OCI-M2 (cell line): Measurements from ENCODE around the gene PPFIBP1.
"Not testable (repeated sequence)": the region's sequence is repeated elsewhere in the genome, so short reads cannot be mapped to it uniquely, and the experiment has no call there.

Source experiments
- DNase-seq: peaks from one replicate; lab custom pipeline; 2025; ENCODE audit not compliant: unreplicated experiment; lab: John Stamatoyannopoulos, UW

PPFIBP1 gene

DNA sequence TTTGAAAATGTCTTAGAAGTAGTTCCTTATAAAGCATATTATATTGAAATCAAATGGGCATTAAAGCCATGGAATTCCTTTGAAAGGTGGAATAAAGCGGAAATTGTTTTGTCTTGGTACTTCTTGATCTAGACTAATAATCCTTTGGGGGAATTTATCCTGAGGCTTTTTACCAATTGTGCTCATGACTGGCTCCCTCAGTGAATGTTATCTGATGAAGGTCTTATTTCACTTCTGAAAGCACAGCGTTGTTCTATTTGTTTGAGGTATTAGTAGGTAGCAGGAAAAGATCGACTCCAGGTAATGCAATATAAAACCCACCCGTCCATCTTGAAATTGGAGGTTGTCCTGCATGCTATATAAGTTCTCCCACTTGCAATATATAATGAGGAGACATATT, 64.8 kb downstream of the PPFIBP1 start:
- DNase-seq, result no peak

DNA sequence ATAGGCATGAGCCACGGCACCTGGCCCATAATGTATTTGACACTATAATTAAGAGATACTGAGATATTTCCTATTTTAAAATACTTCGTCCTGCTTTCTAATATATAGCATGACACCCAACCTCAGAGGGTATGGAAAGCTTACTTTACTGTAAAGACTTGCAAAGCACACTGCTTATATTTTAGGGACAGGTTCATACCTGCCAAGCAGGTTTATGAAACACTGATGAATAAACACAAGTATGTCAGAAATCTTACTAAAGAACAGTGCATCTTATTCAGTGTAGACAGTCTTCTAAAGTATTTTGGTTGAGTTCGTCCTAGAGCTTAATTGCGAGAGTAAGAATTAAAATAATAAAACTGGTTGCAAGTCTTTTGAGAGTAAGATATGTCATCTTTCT, 65.4 kb downstream of the PPFIBP1 start:
- DNase-seq, result no peak

- DNase-seq, result not testable (repeated sequence)
These were observed 67.7 kb downstream of the PPFIBP1 start for GRCh38 chr12:27591698-27592097.

- DNase-seq, result no peak
These were observed 68.5 kb downstream of the PPFIBP1 start for GRCh38 chr12:27592548-27592947.

DNA sequence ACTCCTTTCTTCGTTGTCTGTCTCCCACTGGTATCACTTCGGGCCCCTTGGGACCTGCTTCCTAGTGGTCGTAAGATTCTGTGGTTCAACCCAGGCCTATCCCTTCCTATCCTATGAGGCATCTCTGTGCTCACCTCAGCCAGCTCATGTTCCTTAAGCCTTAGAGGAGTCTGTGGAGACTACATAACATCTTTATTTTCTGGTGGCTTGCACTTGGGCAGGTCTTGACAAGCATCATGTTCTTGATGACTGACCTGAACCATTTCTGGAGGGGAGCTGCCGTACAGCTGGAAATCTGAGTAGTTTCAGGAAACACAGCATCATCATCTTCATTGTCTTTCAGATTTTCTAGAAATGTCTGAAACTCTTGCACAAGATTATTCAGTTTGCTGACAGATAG, 69.3 kb downstream of the PPFIBP1 start:
- no peak for DNase-seq

DNA sequence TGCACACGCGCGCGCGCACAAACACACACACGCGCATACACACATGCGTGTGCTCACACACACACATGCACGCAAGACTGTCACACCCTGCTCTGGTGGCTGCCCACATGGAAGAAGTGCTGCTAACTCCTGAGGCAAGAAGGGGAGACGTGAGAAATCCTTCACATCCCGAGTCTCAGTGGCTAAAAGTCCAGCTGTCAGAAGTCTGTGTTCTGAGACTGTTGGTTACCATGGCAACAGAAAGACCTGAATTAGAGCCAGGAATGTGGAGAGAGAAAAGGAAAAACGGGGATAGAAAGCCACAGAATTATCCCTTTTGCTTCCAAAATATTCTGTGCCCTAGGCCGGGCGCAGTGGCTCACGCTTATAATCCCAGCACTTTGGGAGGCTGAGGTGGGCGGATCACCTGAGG, 71.2 kb downstream of the PPFIBP1 start:
- no peak for DNase-seq

DNA sequence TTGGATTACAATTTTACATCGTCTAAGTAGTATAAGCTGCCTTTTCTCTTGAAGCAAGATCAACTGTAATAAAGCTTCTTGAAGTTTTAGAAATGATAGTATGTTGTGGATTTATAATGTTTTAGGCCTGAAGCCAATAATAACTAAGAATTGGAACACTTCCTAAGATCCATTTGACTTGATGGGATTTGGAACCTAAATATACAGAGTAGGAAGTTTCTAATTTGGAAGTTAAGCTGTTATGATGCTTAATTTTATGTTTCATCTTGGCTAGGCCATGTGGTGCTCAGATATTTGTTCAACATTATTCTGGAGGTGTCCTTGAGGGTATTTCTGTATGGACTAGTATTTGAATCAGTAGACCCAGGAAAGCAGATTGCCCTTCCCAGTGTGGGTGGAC, 74.9 kb downstream of the PPFIBP1 start:
- DNase-seq, result not testable (repeated sequence)

DNA sequence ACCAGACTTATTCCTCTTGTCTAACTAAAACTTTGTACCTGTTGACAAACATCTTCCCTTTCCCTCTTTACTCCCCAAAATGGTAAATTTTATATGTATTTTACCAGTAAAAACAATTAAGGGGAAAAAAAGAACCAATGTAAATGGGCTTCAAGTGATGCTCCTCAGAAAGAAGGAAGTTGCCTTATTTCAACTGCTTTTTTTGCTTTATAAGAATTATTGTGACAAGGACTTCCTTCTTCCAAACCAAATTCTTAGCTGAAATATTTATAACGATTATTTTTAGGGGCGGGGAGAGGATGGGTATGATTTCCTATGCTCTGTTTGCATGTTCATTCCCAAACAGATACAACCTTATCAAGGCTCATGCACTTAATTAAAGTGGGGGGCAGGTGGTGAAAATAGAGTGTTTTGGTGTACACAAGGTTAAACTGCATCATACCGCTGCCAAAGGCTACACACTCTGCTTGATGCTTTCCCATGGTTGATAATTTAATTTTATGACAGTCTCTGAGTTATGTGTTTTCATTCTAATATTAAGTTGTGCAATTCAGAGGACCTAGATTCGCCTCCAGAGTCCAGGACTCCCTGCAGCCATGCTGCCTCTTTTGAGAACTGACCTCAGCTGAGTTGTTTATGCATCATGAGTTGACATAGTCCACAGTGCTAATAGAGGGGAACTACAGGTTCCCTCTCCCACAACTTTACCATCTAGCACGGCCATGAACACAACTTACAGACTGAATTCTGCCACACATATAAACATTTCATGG, 77.2 kb downstream of the PPFIBP1 start:
- DNase-seq, result not testable (repeated sequence)

GRCh38 chr12:27602516-27602915, 78.5 kb downstream of the PPFIBP1 start:
- DNase-seq, result no peak

DNA sequence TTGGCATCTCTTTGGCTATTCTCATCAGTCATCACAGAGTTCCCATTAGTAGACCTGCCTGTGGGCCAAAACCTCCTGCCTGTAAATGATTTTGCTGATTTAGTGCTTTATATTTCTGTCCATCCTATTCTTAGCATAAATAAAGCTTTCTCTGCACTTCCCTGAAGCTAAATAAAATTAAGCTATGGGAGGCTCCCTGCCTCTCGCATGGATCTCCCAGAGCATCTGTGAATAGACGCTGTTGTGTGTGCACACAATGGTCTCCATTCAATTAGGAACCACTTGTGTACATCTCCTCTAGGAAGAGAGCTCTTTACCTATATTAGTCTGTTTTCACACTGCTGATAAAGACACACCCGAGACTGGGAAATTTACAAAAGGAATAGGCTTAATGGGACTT, 80.4 kb downstream of the PPFIBP1 start:
- DNase-seq, result no peak

DNA sequence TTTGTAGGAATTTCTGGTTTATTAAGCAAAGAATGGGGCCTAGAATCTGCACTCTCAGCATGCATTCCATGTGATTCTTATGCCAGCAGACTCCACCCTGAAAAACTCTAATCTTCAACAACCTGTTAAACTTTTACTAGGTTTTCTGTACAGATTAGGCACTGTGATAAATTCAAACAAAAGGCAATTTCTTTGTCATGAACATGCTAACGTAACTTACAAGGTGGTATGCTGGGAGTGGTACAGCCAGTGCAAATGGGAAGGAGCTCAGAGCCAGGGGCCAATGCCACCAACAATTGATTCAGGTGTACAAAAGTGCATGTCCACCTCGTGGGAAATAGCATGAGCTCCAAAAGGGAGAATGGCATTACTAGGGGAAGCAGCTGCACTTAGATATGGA, 83.0 kb downstream of the PPFIBP1 start:
- DNase-seq, result no peak

GRCh38 chr12:27607591-27607990, 83.6 kb downstream of the PPFIBP1 start:
- no peak for DNase-seq

DNA sequence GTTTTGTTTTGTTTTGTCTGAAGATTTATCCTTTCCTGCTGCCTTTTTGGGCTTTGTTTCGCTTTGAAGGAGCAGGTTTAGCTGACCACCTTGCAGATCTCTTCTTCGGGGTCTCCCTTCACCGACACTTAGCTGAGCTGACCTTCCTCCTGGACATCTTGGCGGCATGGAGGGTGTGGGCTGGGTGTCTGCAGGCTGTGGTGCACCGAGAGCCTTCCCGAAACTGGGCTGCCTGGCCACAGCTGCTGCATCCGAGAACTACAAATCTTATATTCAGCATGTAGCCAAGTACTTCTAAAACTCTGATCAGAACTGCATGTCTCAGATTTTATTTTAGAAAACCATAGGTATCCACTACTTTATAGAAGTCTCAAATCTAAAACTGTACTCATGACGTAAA, 84.9 kb downstream of the PPFIBP1 start:
- no peak for DNase-seq

GRCh38 chr12:27610374-27610773, 86.4 kb downstream of the PPFIBP1 start:
- no peak for DNase-seq

DNA sequence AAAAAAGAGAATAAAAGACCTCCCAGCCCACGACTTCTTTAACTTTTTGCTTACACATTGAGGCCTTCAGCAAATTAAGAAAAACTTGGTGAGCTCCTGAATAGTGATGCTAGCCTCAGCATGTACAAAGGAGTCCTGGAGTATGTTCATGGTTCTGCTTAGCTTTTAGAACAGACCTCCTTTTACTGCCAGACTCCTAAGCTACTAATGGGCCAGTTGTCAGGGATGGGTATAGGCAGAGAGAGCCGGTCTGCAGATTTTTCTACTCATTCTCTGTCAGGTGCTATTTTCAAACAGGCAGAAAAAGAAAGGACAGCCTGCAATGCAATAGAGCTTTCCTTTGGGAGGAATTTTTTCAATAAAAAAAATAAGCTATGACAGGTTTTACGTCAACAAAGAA, 90.4 kb downstream of the PPFIBP1 start:
- no peak for DNase-seq

DNA sequence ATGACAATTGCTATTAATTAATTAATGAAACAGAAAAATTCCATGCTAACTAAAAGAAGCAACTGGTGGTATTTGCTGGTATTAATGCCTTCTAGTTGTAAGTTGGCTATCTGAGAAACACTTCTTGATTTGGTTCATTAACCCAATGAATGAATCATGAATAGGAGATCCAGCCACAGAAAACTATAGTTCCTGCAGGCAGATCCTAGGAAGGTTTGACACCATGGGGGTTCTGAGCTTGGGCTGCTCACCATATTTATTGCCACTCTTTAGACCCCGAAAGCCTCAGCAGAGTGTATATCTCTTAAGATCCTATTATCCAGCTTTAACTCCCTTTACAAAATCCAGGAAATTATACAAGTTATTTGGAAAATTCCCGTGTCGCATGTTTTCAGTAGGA, 90.9 kb downstream of the PPFIBP1 start:
- DNase-seq, result no peak

- no peak for DNase-seq
These were observed 91.4 kb downstream of the PPFIBP1 start for GRCh38 chr12:27615331-27615891.

GRCh38 chr12:27616356-27617142, 92.5 kb downstream of the PPFIBP1 start:
- DNase-seq, result no peak

DNA sequence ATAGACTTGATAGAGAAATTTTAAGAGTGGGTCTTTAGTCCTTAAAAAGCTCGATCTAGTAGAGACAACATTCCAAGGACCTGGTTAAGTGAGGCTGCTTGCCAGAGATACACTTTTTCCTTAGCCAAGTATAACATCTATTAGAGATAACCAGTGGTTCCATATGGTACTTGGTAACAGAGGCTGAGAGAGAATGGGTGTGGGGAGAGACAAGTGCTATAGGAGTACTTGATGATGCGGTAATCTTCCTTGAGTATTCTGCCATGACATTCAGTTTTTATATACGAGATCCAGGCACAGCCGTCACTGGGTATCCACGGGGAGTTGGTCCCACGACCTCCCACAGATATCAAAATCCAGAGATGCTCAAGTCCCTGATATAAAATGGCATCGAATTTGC, 94.8 kb downstream of the PPFIBP1 start:
- no peak for DNase-seq

DNA sequence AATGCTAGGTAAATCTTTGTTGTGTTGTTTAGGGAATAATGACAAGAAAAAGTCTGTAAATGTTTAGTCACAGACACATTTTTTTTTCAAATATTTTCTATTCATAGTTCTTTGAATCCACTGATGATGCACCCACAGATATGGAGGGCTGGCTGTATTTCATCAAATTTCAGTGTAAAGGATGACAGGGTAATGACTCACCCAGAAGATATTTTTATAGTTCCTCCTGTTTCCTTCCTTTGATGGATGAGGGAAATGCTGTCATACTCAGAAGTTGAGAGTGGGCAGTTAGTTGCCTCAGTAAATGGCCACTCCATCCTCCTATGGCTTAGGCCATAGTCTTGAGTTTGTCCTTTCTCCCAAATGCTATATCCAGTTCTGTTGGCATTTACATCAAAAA, 95.3 kb downstream of the PPFIBP1 start:
- no peak for DNase-seq

GRCh38 chr12:27620121-27620520, 96.1 kb downstream of the PPFIBP1 start:
- no peak for DNase-seq
